ENCODE data around the gene TST. TPM values are rescaled to one million over a fixed set of nuclear protein-coding genes. Genes with fewer than 3 reads are reported as not detected.

TST gene
- total RNA-seq, 1 experiment from 2014 or later: 44.9 TPM

DNA sequence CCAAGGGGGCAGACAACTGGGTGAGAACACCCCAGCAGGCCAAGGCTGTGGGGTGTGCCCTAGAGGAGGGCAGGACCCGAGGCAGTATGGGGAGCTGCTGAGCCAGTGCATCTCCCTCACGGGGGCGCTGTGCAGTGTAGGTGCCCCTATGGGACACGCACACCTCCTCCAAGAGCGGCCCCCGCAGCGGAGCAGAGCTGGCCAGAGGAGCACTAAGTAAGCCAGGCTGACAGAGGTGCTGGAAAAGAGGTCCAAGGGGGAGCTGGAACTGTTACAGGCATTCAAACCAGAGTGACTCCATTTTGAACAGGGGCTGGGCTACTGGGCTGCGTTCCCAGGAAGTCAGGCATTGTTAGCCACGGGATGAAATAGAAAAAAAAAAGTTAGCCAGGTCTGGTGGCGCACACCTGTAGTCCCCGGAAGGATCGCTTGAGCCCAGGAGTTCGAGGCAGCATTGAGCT, 41.8 kb downstream of the TST start:
- H3K36me3 ChIP-seq (ENCODE audit: control insufficient read depth, insufficient read depth, low read length): no peaks in the 10 kb centered on the region
- H3K4me3 Mint-ChIP-seq (ENCODE audit: unreplicated experiment): peak overlapping the region; percentile 69
- H3K9me3 ChIP-seq: no peaks in the 10 kb centered on the region
- intact Hi-C loops (cut with micrococcal nuclease; ENCODE audit: unreplicated experiment): no loop called here
- no peaks in the 10 kb centered on the region for H3K9me3 Mint-ChIP-seq (ENCODE audit: unreplicated experiment)
- no peaks in the 10 kb centered on the region for H3K4me1 Mint-ChIP-seq (ENCODE audit: low read depth, unreplicated experiment)
- peak overlapping the region; percentile 24 for H3K4me3 ChIP-seq (ENCODE audit: low read depth, low read length)
- peak overlapping the region; percentile 26 for H3K27ac Mint-ChIP-seq (ENCODE audit: unreplicated experiment)
- peak; percentile 14 to 22 for TF ChIP-seq CTCF (IDR thresholded peaks at IDR 0.05; ENCODE audit: insufficient read depth in 1 of 2, low read depth in 1 of 2, low read length in 1 of 2, severe bottlenecking in 1 of 2, unreplicated experiment in 1 of 2)
- no peaks in the 10 kb centered on the region for H3K36me3 Mint-ChIP-seq (ENCODE audit: insufficient read depth, unreplicated experiment)
- peak; percentile 53 for DNase-seq
- POLR2A ChIA-PET: interaction anchor here (0.7 kb wide), 1 partner anchor 55 kb away, joined by 3 read pairs; no protein-coding TSS in a partner anchor
- no peaks in the 10 kb centered on the region for H3K4me1 ChIP-seq
- peaks cover 14% of the 10 kb centered on the region for H3K27me3 Mint-ChIP-seq (ENCODE audit: insufficient read depth, unreplicated experiment)
- CTCF ChIA-PET: interaction anchor here (1.0 to 2.1 kb wide), 5 partner anchors 66 to 202 kb away, joined by 3 to 11 read pairs (median 5); partner anchors contain the start of gene IFT27
- no peaks in the 10 kb centered on the region for H3K27me3 ChIP-seq (replicated peaks; ENCODE audit: control insufficient read depth, insufficient read depth, low read length)
- no TSS peak for BruUV-seq (replicated peaks)

DNA sequence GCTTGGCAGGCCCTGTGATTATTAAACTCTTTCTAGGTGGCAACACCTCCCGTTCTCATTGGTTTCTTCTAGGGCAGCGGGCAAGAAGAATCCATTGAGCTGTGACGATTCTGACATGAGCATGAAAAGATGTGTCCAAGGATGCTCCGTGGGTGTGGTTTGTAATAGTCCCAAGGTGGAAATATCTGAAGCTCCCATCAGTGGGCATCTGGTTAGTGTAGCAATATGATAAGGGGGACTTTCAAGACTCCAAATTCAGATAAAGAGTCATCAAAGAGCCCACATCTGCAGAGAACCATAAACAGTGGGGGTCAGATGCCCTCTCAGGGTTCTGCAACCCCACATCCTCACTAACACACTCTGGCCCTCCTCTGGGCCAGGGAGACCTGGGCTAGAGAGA, 42.6 kb downstream of the TST start:
- no peak for DNase-seq
- Histone ChIP-seq H3K9me3 (no peaks in the 10 kb centered on the region), H3K27me3 (replicated peaks; ENCODE audit: control insufficient read depth, insufficient read depth, low read length) (no peaks in the 10 kb centered on the region), H3K4me3 (ENCODE audit: low read depth, low read length) (no peak overlapping the region), H3K36me3 (ENCODE audit: control insufficient read depth, insufficient read depth, low read length) (no peaks in the 10 kb centered on the region), H3K4me1 (no peaks in the 10 kb centered on the region)
- BruUV-seq (replicated peaks): no TSS peak
- Mint-ChIP-seq H3K9me3 (ENCODE audit: unreplicated experiment) (no peaks in the 10 kb centered on the region), H3K4me1 (ENCODE audit: low read depth, unreplicated experiment) (no peaks in the 10 kb centered on the region), H3K36me3 (ENCODE audit: insufficient read depth, unreplicated experiment) (no peaks in the 10 kb centered on the region), H3K27ac (ENCODE audit: unreplicated experiment) (no peak overlapping the region), H3K27me3 (ENCODE audit: insufficient read depth, unreplicated experiment) (peaks cover 8% of the 10 kb centered on the region), H3K4me3 (ENCODE audit: unreplicated experiment) (peak overlapping the region; percentile 69)
- ChIA-PET POLR2A (interaction anchor here (0.6 kb wide), 2 partner anchors 223 to 532 kb away, joined by 3 read pairs; no protein-coding TSS in a partner anchor), CTCF (interaction anchor here (1.2 to 2.1 kb wide), 3 partner anchors 67 to 201 kb away, joined by 3 to 11 read pairs (median 5); partner anchors contain the start of gene IFT27)
- TF ChIP-seq CTCF (IDR thresholded peaks at IDR 0.05; ENCODE audit: insufficient read depth in 1 of 2, low read depth in 1 of 2, low read length in 1 of 2, severe bottlenecking in 1 of 2, unreplicated experiment in 1 of 2): no peak
- intact Hi-C loops (cut with micrococcal nuclease; ENCODE audit: unreplicated experiment): no loop called here

GRCh38 chr22:36971341-36972125, 47.7 kb downstream of the TST start:
- DNase-seq: no peak
- Histone ChIP-seq H3K27me3 (replicated peaks; ENCODE audit: control insufficient read depth, insufficient read depth, low read length) (no peaks in the 10 kb centered on the region), H3K4me3 (ENCODE audit: low read depth, low read length) (no peak overlapping the region), H3K36me3 (ENCODE audit: control insufficient read depth, insufficient read depth, low read length) (no peaks in the 10 kb centered on the region), H3K4me1 (no peaks in the 10 kb centered on the region), H3K9me3 (no peaks in the 10 kb centered on the region)
- no TSS peak for BruUV-seq (replicated peaks)
- Mint-ChIP-seq H3K4me3 (ENCODE audit: unreplicated experiment) (no peak overlapping the region), H3K4me1 (ENCODE audit: low read depth, unreplicated experiment) (no peaks in the 10 kb centered on the region), H3K36me3 (ENCODE audit: insufficient read depth, unreplicated experiment) (no peaks in the 10 kb centered on the region), H3K9me3 (ENCODE audit: unreplicated experiment) (no peaks in the 10 kb centered on the region), H3K27me3 (ENCODE audit: insufficient read depth, unreplicated experiment) (peaks cover 21% of the 10 kb centered on the region), H3K27ac (ENCODE audit: unreplicated experiment) (no peak overlapping the region)
- intact Hi-C loops (cut with micrococcal nuclease; ENCODE audit: unreplicated experiment): no loop called here
- POLR2A ChIA-PET: no interaction called here
- CTCF ChIA-PET: no interaction called here
- no peak for TF ChIP-seq CTCF (IDR thresholded peaks at IDR 0.05; ENCODE audit: insufficient read depth in 1 of 2, low read depth in 1 of 2, low read length in 1 of 2, severe bottlenecking in 1 of 2, unreplicated experiment in 1 of 2)
